HG03354 (cell line): ENCODE measurements around the gene SLC4A11.
"Not testable (repeated sequence)": the region's sequence is repeated elsewhere in the genome, so short reads cannot be mapped to it uniquely, and the experiment has no call there.

Experiments used
- ATAC-seq: cut with Tn5 transposase; IDR thresholded peaks from one replicate; pipeline ENCODE4 v1.9.1; 2021; ENCODE audit warnings: mild to moderate bottlenecking; ENCODE audit not compliant: unreplicated experiment, poor library complexity, severe bottlenecking

The SLC4A11 gene

DNA sequence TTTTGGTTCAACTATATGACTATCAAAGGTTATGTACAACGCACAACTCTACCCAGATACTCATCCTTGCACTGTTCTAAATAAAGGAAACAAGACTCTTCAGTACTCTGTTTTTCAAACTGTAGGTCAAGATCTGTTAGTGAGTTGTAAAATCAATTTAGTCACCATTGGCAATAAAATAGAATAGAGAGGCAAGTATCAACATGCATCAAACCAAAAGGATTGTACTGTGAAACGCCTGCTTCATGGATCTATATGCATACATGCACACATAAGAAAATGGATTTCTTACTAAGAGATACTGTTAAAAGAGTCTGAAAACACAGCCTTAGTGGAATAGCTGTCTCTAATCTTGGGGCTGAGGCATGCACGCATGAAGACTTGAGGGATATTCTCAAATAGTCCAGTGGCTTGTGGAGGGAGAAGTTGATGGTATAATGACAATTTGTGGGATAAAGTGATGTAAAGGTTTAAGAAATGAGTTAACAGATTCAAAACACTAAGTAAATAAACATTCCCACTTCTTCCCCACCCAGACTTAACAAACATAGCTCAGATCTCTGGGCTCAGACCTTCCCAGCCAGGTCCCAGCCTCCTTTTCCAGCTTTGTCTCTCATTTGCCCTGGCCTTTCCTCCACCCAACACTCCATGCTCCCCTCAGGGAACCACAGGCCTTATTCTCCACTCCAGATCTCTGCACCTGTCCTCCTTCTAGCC, 54.9 kb downstream of the SLC4A11 start:
- no peak for ATAC-seq

DNA sequence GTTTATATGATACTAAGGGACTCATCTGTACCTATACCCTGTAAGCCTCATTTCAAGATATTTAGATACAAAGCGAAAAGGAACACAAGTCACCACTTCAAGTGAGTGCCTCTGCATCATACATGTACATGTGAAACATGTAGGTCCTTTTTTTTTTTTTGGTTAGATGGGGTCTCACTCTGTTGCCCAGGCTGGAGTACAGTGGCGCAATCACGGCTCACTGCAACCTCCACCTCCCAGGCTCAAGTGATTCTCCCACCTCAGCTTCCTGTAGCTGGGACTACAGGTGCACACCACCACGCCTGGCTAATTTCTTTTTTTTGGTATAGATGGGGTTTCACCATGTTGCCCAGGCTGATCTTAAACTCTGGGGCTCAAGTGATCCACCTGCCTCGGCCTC, 56.6 kb downstream of the SLC4A11 start:
- ATAC-seq: not testable (repeated sequence)

DNA sequence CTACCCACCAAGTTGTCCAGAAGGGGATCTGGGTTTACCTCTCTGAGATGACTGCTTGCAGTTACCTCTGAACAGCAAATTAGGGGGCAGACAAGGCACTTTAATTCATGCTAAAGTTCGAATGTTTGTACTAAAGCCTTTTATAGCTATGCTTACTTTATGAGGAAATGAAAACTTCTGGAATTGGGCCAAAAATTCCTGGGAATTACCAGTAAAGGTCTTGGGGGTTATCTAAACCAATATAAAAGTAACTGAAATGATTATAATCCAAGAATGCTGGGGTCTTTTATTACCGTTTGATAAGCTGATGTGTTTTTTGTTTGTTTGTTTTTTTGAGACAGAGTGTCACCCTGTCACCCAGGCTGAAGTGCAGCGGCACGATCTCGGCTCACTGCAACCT, 57.7 kb downstream of the SLC4A11 start:
- no peak for ATAC-seq

DNA sequence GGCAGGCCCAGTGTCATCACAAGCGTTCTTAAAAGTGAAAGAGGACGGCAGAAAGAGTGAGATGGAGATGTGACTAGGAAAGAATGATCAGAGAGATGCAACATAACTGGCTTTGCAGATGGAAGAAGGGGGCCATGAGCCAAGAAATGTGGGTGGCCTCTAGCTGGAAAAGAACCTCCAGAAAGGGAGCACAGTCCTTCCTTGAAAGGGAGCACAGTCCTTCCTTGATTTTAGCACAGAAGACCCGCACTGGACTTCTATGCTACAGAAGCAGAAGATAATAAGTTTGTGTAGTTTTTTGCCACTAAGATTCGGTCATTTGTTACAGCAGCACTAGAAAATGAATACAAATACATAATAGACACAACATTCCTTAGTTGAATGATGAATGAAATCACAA, 58.7 kb downstream of the SLC4A11 start:
- no peak for ATAC-seq

DNA sequence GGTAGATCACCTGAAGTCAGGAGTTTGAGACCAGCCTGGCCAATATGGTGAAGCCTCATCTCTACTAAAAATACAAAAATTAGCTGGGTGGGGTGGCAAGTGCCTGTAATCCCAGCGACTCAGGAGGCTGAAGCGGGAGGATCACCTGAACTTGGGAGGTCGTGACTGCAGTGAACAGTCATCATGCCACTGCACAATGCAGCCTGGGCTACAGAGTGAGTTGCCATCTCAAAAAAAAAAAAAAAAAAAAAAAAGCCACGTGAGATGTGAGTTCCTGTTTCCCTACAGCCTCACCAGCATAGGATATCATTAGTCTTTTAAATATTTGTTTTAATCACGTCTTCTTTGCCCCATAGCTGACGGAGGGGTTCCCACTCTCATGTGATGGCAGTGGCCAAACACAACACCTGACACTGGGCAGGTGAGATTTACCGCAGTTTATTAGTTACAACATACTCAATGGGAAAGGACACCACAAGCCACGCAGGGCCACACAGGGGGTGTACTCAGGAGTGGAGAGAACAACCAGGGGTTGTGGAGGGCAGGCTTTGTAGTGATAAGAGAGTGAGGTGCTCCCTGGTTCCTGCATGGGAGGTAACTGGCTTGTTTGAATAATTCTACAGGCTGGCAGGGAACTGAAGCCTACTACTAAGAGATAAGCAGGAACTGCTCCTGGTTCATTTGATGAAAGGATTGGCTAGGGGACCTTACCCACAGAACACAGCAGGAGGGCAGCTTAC, 61.1 kb downstream of the SLC4A11 start:
- no peak for ATAC-seq
